ENCODE data around the gene PPP1CA.

PPP1CA gene

DNA sequence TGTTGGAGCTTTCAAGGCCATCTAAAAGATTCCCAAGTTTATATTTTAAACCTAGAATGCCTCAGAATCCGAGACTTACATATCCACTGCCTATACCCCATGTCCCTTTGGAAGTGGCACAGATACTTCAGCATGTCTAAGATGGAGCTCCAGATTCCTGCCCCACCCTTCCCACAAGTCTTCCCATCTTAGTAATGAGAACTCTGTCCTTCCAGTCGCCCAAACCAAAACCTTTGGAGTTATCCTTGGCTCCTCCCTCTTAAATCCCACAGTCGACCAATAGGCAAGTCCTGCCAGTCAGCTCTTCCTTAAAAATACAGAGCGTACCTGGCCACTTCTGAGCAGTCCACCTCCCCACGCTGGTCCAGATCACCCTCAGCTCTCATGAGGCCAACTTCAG, 52.6 kb downstream of the PPP1CA start:
- Mint-ChIP-seq H3K36me3 (peaks cover 15 to 24% of the 10 kb centered on the region in 2 donors), H3K27ac (no peak overlapping the region), H3K4me1 (peaks cover 67 to 77% of the 10 kb centered on the region in 2 donors), H3K4me3 (no peak overlapping the region), H3K9me3 (no peaks in the 10 kb centered on the region), H3K27me3 (no peaks in the 10 kb centered on the region)
- ATAC-seq (replicated peaks) (no peak), DNase-seq (no peak)
